ENCODE results near the gene MFRP. TPM values are rescaled to one million over a fixed set of nuclear protein-coding genes. Genes with fewer than 3 reads are reported as not detected.

Gene MFRP
- total and polyA plus RNA-seq, 10 of the 15 experiments (the other 5 are each of a cell fraction or from before 2014, with no cell fraction given), result not detected

DNA sequence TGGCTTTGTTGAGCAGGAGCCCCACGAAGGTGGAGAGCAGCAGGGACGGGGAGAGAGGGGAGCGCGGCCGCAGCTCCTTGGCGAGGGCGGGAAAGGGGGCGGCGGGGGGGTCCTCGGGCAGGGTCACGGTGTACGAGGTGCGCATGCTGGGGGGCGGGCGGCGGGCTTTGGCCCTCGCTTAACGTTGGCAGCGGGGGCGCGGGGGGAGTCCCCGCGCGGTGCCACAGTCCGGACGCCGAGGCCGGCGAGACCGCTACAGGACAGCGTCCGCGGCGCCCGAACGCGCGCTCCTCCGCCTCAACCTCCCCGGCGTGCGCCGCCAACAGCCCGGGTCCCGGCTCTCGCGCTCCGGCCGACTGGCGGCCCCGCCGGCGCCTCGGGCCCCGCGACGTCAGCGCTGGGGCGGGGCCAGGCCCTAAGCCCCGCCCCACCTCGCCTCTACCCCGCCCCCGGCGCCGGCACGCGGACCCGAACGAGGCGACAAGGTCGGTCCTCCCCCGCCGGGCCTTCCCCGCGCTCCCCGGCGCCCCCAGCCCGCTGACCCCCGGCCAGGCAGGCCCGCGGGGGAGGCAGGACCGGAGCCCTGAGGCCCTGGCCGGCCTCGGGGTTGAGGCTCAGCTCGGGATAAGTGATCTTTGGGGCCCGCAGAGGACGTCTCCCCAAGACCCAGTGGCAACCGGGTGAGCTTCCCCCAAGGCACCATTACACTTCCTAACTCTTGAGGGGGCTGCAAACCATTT is 17.5 kb upstream of the MFRP start:
- CTCF ChIA-PET, result interaction anchor here (0.6 to 1.9 kb wide), 7 partner anchors 8 to 744 kb away, joined by 3 to 8 read pairs (median 3); partner anchors contain the start of genes C1QTNF5 and USP2
- Histone ChIP-seq H3K4me1 (ENCODE audit: control insufficient read depth, insufficient read depth, low read length) (peaks cover 7% of the 10 kb centered on the region), H3K27me3 (replicated peaks in 1 of 2; ENCODE audit: control insufficient read depth in 2 of 2, insufficient read depth in 2 of 2, low read length in 1 of 2) (peaks cover 4 to 9% of the 10 kb centered on the region in 2 experiments; a peak in 3 of 4 replicates), H3K4me3 (no peak overlapping the region), H4K20me1 (ENCODE audit: control insufficient read depth, insufficient read depth) (no peaks in the 10 kb centered on the region), H2AFZ (ENCODE audit: control insufficient read depth, low read depth, low read length) (no peak overlapping the region), H3K4me2 (ENCODE audit: control insufficient read depth, insufficient read depth) (no peak overlapping the region), H3K27ac (ENCODE audit: control insufficient read depth, insufficient read depth) (no peak overlapping the region), H3K36me3 (ENCODE audit: control insufficient read depth in 2 of 2, insufficient read depth in 2 of 2, low read length in 1 of 2) (no peaks in the 10 kb centered on the region), H3K79me2 (ENCODE audit: control insufficient read depth, insufficient read depth, low read length) (no peaks in the 10 kb centered on the region), H3K9ac (ENCODE audit: control insufficient read depth, insufficient read depth, low read length) (no peak overlapping the region), H3K9me3 (replicated peaks; ENCODE audit: control insufficient read depth, insufficient read depth, low read length) (no peaks in the 10 kb centered on the region)
- POLR2A ChIA-PET, result interaction anchor here (1.0 kb wide), 1 partner anchor 8 kb away, joined by 3 read pairs; no protein-coding TSS in a partner anchor
- in situ Hi-C loops (cut with MboI) (no loop called here), intact Hi-C loops (cut with micrococcal nuclease; ENCODE audit: unreplicated experiment) (no loop called here)
- no TSS peak for BruUV-seq (replicated peaks)
- RAD21 ChIA-PET (ENCODE audit: unreplicated experiment), result no interaction called here
- FAIRE-seq (no peak), DNase-seq (ENCODE audit: low read depth, low spot score) (no peak), ATAC-seq (peak; percentile 53)
- WGBS (ENCODE audit: insufficient coverage, insufficient replicate concordance, low lambda C conversion rate, missing lambda C conversion rate), result 23% methylated on average over 6 of the region's 88 CpGs
- no peak for TF ChIP-seq FOS (IDR thresholded peaks at IDR 0.05; ENCODE audit: borderline replicate concordance, extremely low read depth, insufficient read length)
- TF ChIP-seq FOXM1 (IDR thresholded peaks at IDR 0.05; ENCODE audit: low read depth, low read length), result no peak
- TF ChIP-seq CREM (IDR thresholded peaks at IDR 0.05; ENCODE audit: low read depth), result no peak
- no peak for TF ChIP-seq SREBF1 (IDR thresholded peaks at IDR 0.05; ENCODE audit: low read length)
- no peak for TF ChIP-seq ZSCAN29 (IDR thresholded peaks at IDR 0.05)
- no peak for TF ChIP-seq EZH2 (IDR thresholded peaks at IDR 0.05; ENCODE audit: borderline replicate concordance, control insufficient read depth, low read depth, low read length)
- TF ChIP-seq, protein P1, sequence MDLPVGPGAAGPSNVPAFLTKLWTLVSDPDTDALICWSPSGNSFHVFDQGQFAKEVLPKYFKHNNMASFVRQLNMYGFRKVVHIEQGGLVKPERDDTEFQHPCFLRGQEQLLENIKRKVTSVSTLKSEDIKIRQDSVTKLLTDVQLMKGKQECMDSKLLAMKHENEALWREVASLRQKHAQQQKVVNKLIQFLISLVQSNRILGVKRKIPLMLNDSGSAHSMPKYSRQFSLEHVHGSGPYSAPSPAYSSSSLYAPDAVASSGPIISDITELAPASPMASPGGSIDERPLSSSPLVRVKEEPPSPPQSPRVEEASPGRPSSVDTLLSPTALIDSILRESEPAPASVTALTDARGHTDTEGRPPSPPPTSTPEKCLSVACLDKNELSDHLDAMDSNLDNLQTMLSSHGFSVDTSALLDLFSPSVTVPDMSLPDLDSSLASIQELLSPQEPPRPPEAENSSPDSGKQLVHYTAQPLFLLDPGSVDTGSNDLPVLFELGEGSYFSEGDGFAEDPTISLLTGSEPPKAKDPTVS (IDR thresholded peaks at IDR 0.05; ENCODE audit: low read depth, low read length), result no peak
- TF ChIP-seq SMARCA5 (IDR thresholded peaks at IDR 0.05), result no peak
- TF ChIP-seq CREB1 (IDR thresholded peaks at IDR 0.05; ENCODE audit: low read depth), result no peak
- no peak for TF ChIP-seq CBFB (IDR thresholded peaks at IDR 0.05; ENCODE audit: low read depth)
- TF ChIP-seq TAF1 (IDR thresholded peaks at IDR 0.05; ENCODE audit: borderline replicate concordance, low read depth, low read length), result no peak
- TF ChIP-seq ASH2L (IDR thresholded peaks at IDR 0.05; ENCODE audit: borderline replicate concordance, low read depth), result no peak
- SMC1A ChIA-PET (ENCODE audit: uncharacterized antibody, unreplicated experiment), result no interaction called here
